Measurements from ENCODE around the gene SIPA1L3. TPM values are rescaled to one million over a fixed set of nuclear protein-coding genes. Genes with fewer than 3 reads are reported as not detected.

Gene SIPA1L3
- total RNA-seq, 1 donor from 2014 or later: 29.6 TPM

DNA sequence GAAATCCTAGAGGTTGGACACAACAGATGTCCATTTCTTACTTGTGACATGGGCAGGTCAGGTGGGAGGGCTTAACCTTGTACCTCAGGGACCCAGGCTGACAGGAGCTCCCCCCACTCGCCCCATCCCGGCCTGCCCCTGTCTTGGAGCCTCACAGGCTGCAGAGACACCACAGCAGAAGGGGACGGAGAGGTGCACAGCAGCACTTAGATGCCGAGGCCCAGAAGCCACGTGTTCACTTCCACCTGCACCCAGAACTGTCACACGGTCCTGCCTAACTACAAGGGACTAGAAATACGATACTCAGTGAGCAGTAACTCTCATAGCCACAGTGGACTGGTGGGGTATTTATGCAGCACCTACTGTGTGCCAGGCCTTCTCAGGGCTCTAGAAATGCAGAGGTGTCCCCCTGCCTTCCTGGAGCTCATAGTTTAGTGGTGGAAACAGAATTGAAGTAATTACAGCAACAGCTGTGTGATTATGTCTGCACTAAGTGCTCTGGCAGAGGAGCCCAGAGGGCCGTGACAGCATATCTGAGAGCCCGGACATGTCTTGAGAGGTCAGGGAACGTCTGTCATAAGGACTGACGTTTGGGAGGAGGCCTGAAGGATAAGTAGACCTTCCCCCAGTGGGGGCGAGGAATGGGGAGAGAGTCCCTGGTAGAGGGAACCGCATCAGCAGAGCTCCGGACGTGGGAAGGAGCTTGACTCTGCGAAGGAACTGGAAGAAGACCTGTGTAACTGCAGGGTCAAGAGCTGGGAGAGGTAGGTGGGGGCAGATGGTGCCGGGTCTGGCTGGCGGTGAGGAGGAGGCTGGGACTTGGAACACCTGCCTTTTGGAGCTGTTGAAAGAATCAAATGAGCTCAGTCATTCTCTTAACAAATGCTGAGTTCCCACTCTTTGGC is 130.0 kb downstream of the SIPA1L3 start:
- peaks cover 8% of the 10 kb centered on the region for H3K27me3 Mint-ChIP-seq (ENCODE audit: unreplicated experiment)
- no peak overlapping the region for H3K4me3 Mint-ChIP-seq (ENCODE audit: unreplicated experiment)
- H3K36me3 Mint-ChIP-seq (ENCODE audit: low read depth, unreplicated experiment): peaks cover 3% of the 10 kb centered on the region
- no peak for TF ChIP-seq CTCF (IDR thresholded peaks at IDR 0.05; ENCODE audit: unreplicated experiment)
- H3K4me1 Mint-ChIP-seq (ENCODE audit: unreplicated experiment): peaks cover 4% of the 10 kb centered on the region
- H3K9me3 Mint-ChIP-seq (ENCODE audit: unreplicated experiment): no peaks in the 10 kb centered on the region
- no peak for DNase-seq (ENCODE audit: low spot score)
- peak overlapping the region; percentile 52 for H3K27ac Mint-ChIP-seq (ENCODE audit: unreplicated experiment)

DNA sequence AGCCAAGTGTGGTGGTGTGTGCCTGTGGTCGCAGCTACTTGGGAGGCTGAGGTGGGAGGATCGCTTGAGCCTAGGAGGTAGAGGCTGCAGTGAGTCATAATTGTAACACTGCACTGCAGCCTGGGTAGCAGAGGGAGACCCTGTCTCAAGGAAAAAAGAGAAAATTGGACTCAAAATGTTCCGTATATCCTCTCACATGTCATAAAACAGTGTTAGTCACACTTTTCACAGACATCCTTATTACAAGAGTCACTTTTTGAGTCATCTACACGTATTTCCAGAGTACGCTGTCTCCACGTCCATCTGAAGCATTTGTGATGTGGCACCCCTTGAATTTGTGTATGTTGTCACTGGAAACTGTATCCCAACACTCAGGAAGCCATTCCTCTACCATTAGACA is 133.0 kb downstream of the SIPA1L3 start:
- no peak for DNase-seq (ENCODE audit: low spot score)
- H3K9me3 Mint-ChIP-seq (ENCODE audit: unreplicated experiment): no peaks in the 10 kb centered on the region
- peaks cover 9% of the 10 kb centered on the region for H3K36me3 Mint-ChIP-seq (ENCODE audit: low read depth, unreplicated experiment)
- peaks cover 20% of the 10 kb centered on the region for H3K4me1 Mint-ChIP-seq (ENCODE audit: unreplicated experiment)
- H3K27me3 Mint-ChIP-seq (ENCODE audit: unreplicated experiment): peaks cover 3% of the 10 kb centered on the region
- H3K27ac Mint-ChIP-seq (ENCODE audit: unreplicated experiment): no peak overlapping the region
- TF ChIP-seq CTCF (IDR thresholded peaks at IDR 0.05; ENCODE audit: unreplicated experiment): no peak
- no peak overlapping the region for H3K4me3 Mint-ChIP-seq (ENCODE audit: unreplicated experiment)

DNA sequence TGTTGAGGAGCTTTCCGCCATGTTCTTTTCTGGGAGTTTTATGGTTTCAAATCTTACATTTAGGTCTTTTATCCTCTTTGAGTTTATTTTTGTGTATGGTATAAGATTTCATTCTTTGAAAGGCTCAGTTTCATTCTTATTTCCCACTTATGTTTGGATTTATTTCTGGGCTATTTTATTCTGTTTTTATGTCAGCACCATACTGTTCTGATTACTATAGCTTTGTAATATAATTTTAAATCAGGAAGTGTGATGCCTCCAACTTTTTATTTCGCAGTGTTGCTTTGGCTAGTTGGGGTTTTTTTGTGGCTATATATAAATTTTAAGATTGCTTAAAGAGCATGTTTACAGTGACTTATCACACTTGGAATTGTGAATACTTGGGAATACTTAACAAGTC is 135.1 kb downstream of the SIPA1L3 start:
- peaks cover 18% of the 10 kb centered on the region for H3K36me3 Mint-ChIP-seq (ENCODE audit: low read depth, unreplicated experiment)
- DNase-seq (ENCODE audit: low spot score): no peak
- no peak for TF ChIP-seq CTCF (IDR thresholded peaks at IDR 0.05; ENCODE audit: unreplicated experiment)
- peaks cover 30% of the 10 kb centered on the region for H3K4me1 Mint-ChIP-seq (ENCODE audit: unreplicated experiment)
- H3K9me3 Mint-ChIP-seq (ENCODE audit: unreplicated experiment): no peaks in the 10 kb centered on the region
- no peak overlapping the region for H3K4me3 Mint-ChIP-seq (ENCODE audit: unreplicated experiment)
- H3K27ac Mint-ChIP-seq (ENCODE audit: unreplicated experiment): no peak overlapping the region
- H3K27me3 Mint-ChIP-seq (ENCODE audit: unreplicated experiment): peaks cover 7% of the 10 kb centered on the region

- DNase-seq (ENCODE audit: low spot score): no peak
- H3K4me3 Mint-ChIP-seq (ENCODE audit: unreplicated experiment): peak overlapping the region; percentile 78
- peaks cover 22% of the 10 kb centered on the region for H3K36me3 Mint-ChIP-seq (ENCODE audit: low read depth, unreplicated experiment)
- H3K27me3 Mint-ChIP-seq (ENCODE audit: unreplicated experiment): peaks cover 7% of the 10 kb centered on the region
- peak overlapping the region; percentile 45 for H3K27ac Mint-ChIP-seq (ENCODE audit: unreplicated experiment)
- TF ChIP-seq CTCF (IDR thresholded peaks at IDR 0.05; ENCODE audit: unreplicated experiment): no peak
- no peaks in the 10 kb centered on the region for H3K9me3 Mint-ChIP-seq (ENCODE audit: unreplicated experiment)
- peaks cover 38% of the 10 kb centered on the region for H3K4me1 Mint-ChIP-seq (ENCODE audit: unreplicated experiment)
These were observed 136.7 kb downstream of the SIPA1L3 start for GRCh38 chr19:38043649-38044144.

Measured in endothelial cell (in vitro differentiated cells).